ENCODE measurements around the gene RASSF4.

RASSF4 gene

GRCh38 chr10:44934416-44935200 is 25.0 kb upstream of the RASSF4 start:
- Mint-ChIP-seq H3K27me3 (no peaks in the 10 kb centered on the region), H3K9me3 (no peaks in the 10 kb centered on the region), H3K36me3 (no peaks in the 10 kb centered on the region), H3K27ac (no peak overlapping the region), H3K4me3 (no peak overlapping the region), H3K4me1 (no peaks in the 10 kb centered on the region)

GRCh38 chr10:44935201-44935965 is 24.2 kb upstream of the RASSF4 start:
- H3K27me3 Mint-ChIP-seq, result no peaks in the 10 kb centered on the region
- no peaks in the 10 kb centered on the region for H3K9me3 Mint-ChIP-seq
- H3K4me1 Mint-ChIP-seq, result no peaks in the 10 kb centered on the region
- no peak overlapping the region for H3K27ac Mint-ChIP-seq
- H3K36me3 Mint-ChIP-seq, result no peaks in the 10 kb centered on the region
- no peak overlapping the region for H3K4me3 Mint-ChIP-seq

- no peak overlapping the region for H3K27ac Mint-ChIP-seq
- no peaks in the 10 kb centered on the region for H3K9me3 Mint-ChIP-seq
- H3K4me3 Mint-ChIP-seq, result no peak overlapping the region
These were observed 23.7 kb upstream of the RASSF4 start for GRCh38 chr10:44935966-44936295.

GRCh38 chr10:44936314-44936975 is 23.2 kb upstream of the RASSF4 start:
- peaks cover 2% of the 10 kb centered on the region for H3K27me3 Mint-ChIP-seq
- H3K9me3 Mint-ChIP-seq, result no peaks in the 10 kb centered on the region
- H3K4me3 Mint-ChIP-seq, result no peak overlapping the region
- no peak overlapping the region for H3K27ac Mint-ChIP-seq
- no peaks in the 10 kb centered on the region for H3K4me1 Mint-ChIP-seq
- no peaks in the 10 kb centered on the region for H3K36me3 Mint-ChIP-seq

More at GRCh38 chr10:44935966-44936295, 23.7 kb upstream of the RASSF4 start:
- Mint-ChIP-seq H3K27me3 (no peaks in the 10 kb centered on the region), H3K36me3 (no peaks in the 10 kb centered on the region), H3K4me1 (no peaks in the 10 kb centered on the region)

GRCh38 chr10:44937196-44938005 is 22.2 kb upstream of the RASSF4 start:
- Mint-ChIP-seq H3K4me3 (no peak overlapping the region), H3K36me3 (no peaks in the 10 kb centered on the region), H3K9me3 (no peaks in the 10 kb centered on the region), H3K4me1 (no peaks in the 10 kb centered on the region), H3K27ac (no peak overlapping the region), H3K27me3 (peaks cover 3% of the 10 kb centered on the region)

- Mint-ChIP-seq H3K9me3 (peaks cover 6% of the 10 kb centered on the region), H3K4me3 (no peak overlapping the region), H3K4me1 (no peaks in the 10 kb centered on the region)
These were observed 20.6 kb upstream of the RASSF4 start for GRCh38 chr10:44938956-44939355.

GRCh38 chr10:44939691-44940401 is 19.8 kb upstream of the RASSF4 start:
- Mint-ChIP-seq H3K9me3 (peaks cover 14% of the 10 kb centered on the region), H3K27ac (no peak overlapping the region), H3K36me3 (peaks cover 1% of the 10 kb centered on the region), H3K27me3 (peaks cover 8% of the 10 kb centered on the region), H3K4me1 (no peaks in the 10 kb centered on the region), H3K4me3 (no peak overlapping the region)

More at GRCh38 chr10:44938956-44939355, 20.6 kb upstream of the RASSF4 start:
- Mint-ChIP-seq H3K36me3 (no peaks in the 10 kb centered on the region), H3K27ac (no peak overlapping the region), H3K27me3 (peaks cover 7% of the 10 kb centered on the region)

- H3K36me3 Mint-ChIP-seq, result peaks cover 3% of the 10 kb centered on the region
- no peak overlapping the region for H3K27ac Mint-ChIP-seq
- peaks cover 8% of the 10 kb centered on the region for H3K27me3 Mint-ChIP-seq
- no peaks in the 10 kb centered on the region for H3K4me1 Mint-ChIP-seq
- no peak overlapping the region for H3K4me3 Mint-ChIP-seq
- peaks cover 20% of the 10 kb centered on the region for H3K9me3 Mint-ChIP-seq
These were observed 15.2 kb upstream of the RASSF4 start for GRCh38 chr10:44944354-44944753.

- no peak overlapping the region for H3K4me3 Mint-ChIP-seq
These were observed 13.4 kb upstream of the RASSF4 start for GRCh38 chr10:44946205-44946604.

GRCh38 chr10:44947371-44948152 is 12.0 kb upstream of the RASSF4 start:
- Mint-ChIP-seq H3K27me3 (peaks cover 5% of the 10 kb centered on the region), H3K4me1 (no peaks in the 10 kb centered on the region), H3K9me3 (peaks cover 20% of the 10 kb centered on the region), H3K4me3 (no peak overlapping the region), H3K36me3 (peaks cover 3% of the 10 kb centered on the region), H3K27ac (no peak overlapping the region)

More at GRCh38 chr10:44946205-44946604, 13.4 kb upstream of the RASSF4 start:
- H3K27ac Mint-ChIP-seq, result no peak overlapping the region
- H3K27me3 Mint-ChIP-seq, result peaks cover 7% of the 10 kb centered on the region
- peaks cover 3% of the 10 kb centered on the region for H3K36me3 Mint-ChIP-seq
- peaks cover 20% of the 10 kb centered on the region for H3K9me3 Mint-ChIP-seq
- H3K4me1 Mint-ChIP-seq, result no peaks in the 10 kb centered on the region

- Mint-ChIP-seq H3K27ac (no peak overlapping the region), H3K4me1 (no peaks in the 10 kb centered on the region), H3K9me3 (peaks cover 14% of the 10 kb centered on the region), H3K4me3 (no peak overlapping the region), H3K27me3 (peaks cover 1% of the 10 kb centered on the region), H3K36me3 (peaks cover 3% of the 10 kb centered on the region)
These were observed 11.0 kb upstream of the RASSF4 start for GRCh38 chr10:44948642-44949041.

- H3K27ac Mint-ChIP-seq, result no peak overlapping the region
- peaks cover 12% of the 10 kb centered on the region for H3K9me3 Mint-ChIP-seq
- H3K4me3 Mint-ChIP-seq, result no peak overlapping the region
- no peaks in the 10 kb centered on the region for H3K27me3 Mint-ChIP-seq
- peaks cover 3% of the 10 kb centered on the region for H3K36me3 Mint-ChIP-seq
- no peaks in the 10 kb centered on the region for H3K4me1 Mint-ChIP-seq
These were observed 10.3 kb upstream of the RASSF4 start for GRCh38 chr10:44949127-44949802.

GRCh38 chr10:44949915-44950314 is 9.7 kb upstream of the RASSF4 start:
- Mint-ChIP-seq H3K4me3 (no peak overlapping the region), H3K27ac (no peak overlapping the region), H3K27me3 (no peaks in the 10 kb centered on the region), H3K4me1 (no peaks in the 10 kb centered on the region), H3K36me3 (peaks cover 3% of the 10 kb centered on the region), H3K9me3 (peaks cover 5% of the 10 kb centered on the region)

Data from activated naive CD4-positive, alpha-beta T cell treated with anti-CD3 and anti-CD28 coated beads, Interleukin-2, amount 50 U/mL, for 24 hours (primary cell).